ENCODE measurements around the gene TEX14.

The TEX14 gene

GRCh38 chr17:58605470-58605869 lies 86.4 kb downstream of the TEX14 start:
- no peak for TF ChIP-seq SPI1 (IDR thresholded peaks at IDR 0.05; ENCODE audit: borderline replicate concordance, low read depth)
- no peak for TF ChIP-seq CTCF (IDR thresholded peaks at IDR 0.05; ENCODE audit: insufficient read depth, low read length)
- no peak for TF ChIP-seq GABPA (IDR thresholded peaks at IDR 0.05; ENCODE audit: low read depth)
- no peak for TF ChIP-seq POLR2AphosphoS5 (IDR thresholded peaks at IDR 0.05; ENCODE audit: low read depth)
- TF ChIP-seq REST (IDR thresholded peaks at IDR 0.05; ENCODE audit: insufficient replicate concordance, low read depth): no peak
- no peak for DNase-seq (ENCODE audit: low read depth in 1 of 2, low spot score in 1 of 2)
- no peak overlapping the region for H3K4me3 ChIP-seq (replicated peaks; ENCODE audit: insufficient read depth, low read length)
- no peaks in the 10 kb centered on the region for H3K27me3 ChIP-seq (ENCODE audit: insufficient read depth, poor library complexity, severe bottlenecking)
- H3K27ac ChIP-seq (replicated peaks): no peak overlapping the region

GRCh38 chr17:58601976-58602375 lies 89.9 kb downstream of the TEX14 start:
- DNase-seq (ENCODE audit: low read depth in 1 of 2, low spot score in 1 of 2): no peak
- no peak for TF ChIP-seq SPI1 (IDR thresholded peaks at IDR 0.05; ENCODE audit: borderline replicate concordance, low read depth)
- TF ChIP-seq CTCF (IDR thresholded peaks at IDR 0.05; ENCODE audit: insufficient read depth, low read length): no peak

GRCh38 chr17:58597371-58597770 lies 94.5 kb downstream of the TEX14 start:
- DNase-seq (ENCODE audit: low read depth in 1 of 2, low spot score in 1 of 2): no peak
- no peak for TF ChIP-seq GABPA (IDR thresholded peaks at IDR 0.05; ENCODE audit: low read depth)
- no peak for TF ChIP-seq CTCF (IDR thresholded peaks at IDR 0.05; ENCODE audit: insufficient read depth, low read length)
- no peak for TF ChIP-seq SPI1 (IDR thresholded peaks at IDR 0.05; ENCODE audit: borderline replicate concordance, low read depth)
- no peak for TF ChIP-seq REST (IDR thresholded peaks at IDR 0.05; ENCODE audit: insufficient replicate concordance, low read depth)
- TF ChIP-seq POLR2AphosphoS5 (IDR thresholded peaks at IDR 0.05; ENCODE audit: low read depth): no peak
- no peak overlapping the region for H3K27ac ChIP-seq (replicated peaks)
- H3K27me3 ChIP-seq (ENCODE audit: insufficient read depth, poor library complexity, severe bottlenecking): no peaks in the 10 kb centered on the region
- no peak overlapping the region for H3K4me3 ChIP-seq (replicated peaks; ENCODE audit: insufficient read depth, low read length)

More at GRCh38 chr17:58601976-58602375, 89.9 kb downstream of the TEX14 start:
- Histone ChIP-seq H3K4me3 (replicated peaks; ENCODE audit: insufficient read depth, low read length) (no peak overlapping the region), H3K27me3 (ENCODE audit: insufficient read depth, poor library complexity, severe bottlenecking) (no peaks in the 10 kb centered on the region), H3K27ac (replicated peaks) (no peak overlapping the region)

GRCh38 chr17:58595194-58595792 lies 96.6 kb downstream of the TEX14 start:
- DNase-seq (ENCODE audit: low read depth in 1 of 2, low spot score in 1 of 2): no peak
- H3K27ac ChIP-seq (replicated peaks): no peak overlapping the region
- H3K4me3 ChIP-seq (replicated peaks; ENCODE audit: insufficient read depth, low read length): no peak overlapping the region
- H3K27me3 ChIP-seq (ENCODE audit: insufficient read depth, poor library complexity, severe bottlenecking): no peaks in the 10 kb centered on the region
- TF ChIP-seq CTCF (IDR thresholded peaks at IDR 0.05; ENCODE audit: insufficient read depth, low read length) (no peak), POLR2AphosphoS5 (IDR thresholded peaks at IDR 0.05; ENCODE audit: low read depth) (no peak), REST (IDR thresholded peaks at IDR 0.05; ENCODE audit: insufficient replicate concordance, low read depth) (no peak), SPI1 (IDR thresholded peaks at IDR 0.05; ENCODE audit: borderline replicate concordance, low read depth) (no peak), GABPA (IDR thresholded peaks at IDR 0.05; ENCODE audit: low read depth) (no peak)
